Transverse colon (tissue), 3 donors: Measurements from ENCODE around the gene IFRD1.

Experiments used
- POLR2A ChIP-seq: fragments of 450-650 bp; IDR thresholded peaks from one replicate; pipeline ENCODE4 v1.6.1; 2016; ENCODE audit warnings: antibody characterized with exemption, mild to moderate bottlenecking, moderate library complexity
- POLR2AphosphoS5 ChIP-seq, 3 donors: sonication (generic); formaldehyde crosslinking; IDR thresholded peaks; one replicate each; pipeline ENCODE4 v1.6.1; 2016; ENCODE audit warnings: antibody characterized with exemption in 3 of 3

DNA sequence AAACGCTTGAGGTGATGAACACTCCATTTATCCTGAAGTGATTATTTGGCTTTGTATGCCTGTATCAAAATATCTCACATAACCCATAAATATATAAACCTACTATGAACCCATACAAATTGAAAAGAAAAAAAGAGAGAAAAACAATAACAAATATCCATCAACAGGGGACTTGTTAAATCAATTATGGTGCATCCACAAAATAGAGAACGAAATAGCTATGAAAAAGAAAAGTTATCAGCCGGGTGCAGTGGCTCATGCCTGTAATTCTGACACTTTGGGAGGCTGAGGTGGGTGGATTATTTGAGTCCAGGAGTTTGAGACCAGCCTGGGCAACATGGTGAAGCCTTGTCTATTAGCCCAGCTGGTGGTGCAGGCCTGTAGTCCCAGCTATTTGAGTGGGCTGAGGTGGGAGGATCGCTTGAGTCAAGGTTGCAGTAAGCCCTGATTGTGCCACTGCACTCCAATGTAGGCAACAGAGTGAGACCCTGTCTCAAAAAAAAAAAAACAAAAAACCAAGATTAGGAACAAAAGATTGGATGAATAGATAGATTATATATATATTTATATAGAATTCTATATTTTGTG, 30.6 kb upstream of the IFRD1 start:
- TF ChIP-seq POLR2AphosphoS5 (IDR thresholded peaks at IDR 0.05) (no peak), POLR2A (no peak)
